Measurements from ENCODE around the gene RRAS2. TPM values are rescaled to one million over a fixed set of nuclear protein-coding genes. Genes with fewer than 3 reads are reported as not detected.

RRAS2 gene
- total and polyA plus RNA-seq, 9 of the 15 experiments (the other 6 are each of a cell fraction or from before 2014, with no cell fraction given) = 9.4 to 47.5 (median 37.6) TPM

DNA sequence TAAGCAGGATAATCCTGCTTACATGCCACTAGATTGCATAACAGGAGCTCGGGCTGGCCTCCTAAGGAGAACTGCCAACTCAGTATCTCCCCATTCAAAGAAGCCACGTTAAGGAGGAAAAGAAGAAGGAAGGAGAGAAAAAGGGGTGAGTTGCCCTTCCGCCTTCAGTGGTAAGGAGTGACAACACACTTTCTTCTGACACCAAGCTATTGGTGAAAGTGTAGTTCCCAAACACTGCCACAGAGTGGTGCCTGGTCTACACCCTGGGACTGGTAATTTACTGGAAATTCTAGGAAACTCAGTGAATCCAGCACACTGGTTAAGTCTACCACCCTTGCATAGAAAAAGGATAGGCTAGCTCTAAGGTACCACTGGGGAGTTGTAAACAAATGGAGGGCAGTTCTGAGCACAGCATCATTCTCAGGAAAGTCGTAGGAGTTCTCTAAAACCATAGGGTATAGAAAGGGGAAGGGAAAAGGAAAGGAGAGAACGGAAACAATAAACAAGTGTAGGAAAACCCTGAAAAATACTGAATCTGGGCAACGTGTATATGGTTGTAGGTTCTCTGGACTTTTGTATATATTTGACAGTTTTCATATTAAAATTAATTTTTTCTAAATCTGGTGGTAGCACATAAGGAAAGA lies 58.2 kb downstream of the RRAS2 start:
- DNase-seq (ENCODE audit: extremely low read depth in 1 of 4, low spot score in 3 of 4) = peak; percentile 36 to 74 (median 59)
- no peaks in the 10 kb centered on the region for H3K36me3 ChIP-seq (ENCODE audit: control insufficient read depth, insufficient read depth, low read length)
- no peak overlapping the region for H2AFZ ChIP-seq (ENCODE audit: low read depth, low read length)
- BruUV-seq (replicated peaks) = no TSS peak
- in situ Hi-C loops (cut with MboI) (loop anchor here (10.0 kb wide), 2 partner anchors 114 to 154 kb away; no protein-coding TSS in a partner anchor), intact Hi-C loops (cut with micrococcal nuclease) (loop anchor here (1.0 to 2.0 kb wide), 2 partner anchors 119 to 154 kb away; no protein-coding TSS in a partner anchor)
- H3K9me1 ChIP-seq (ENCODE audit: control insufficient read depth, insufficient read depth, low read length) = no peaks in the 10 kb centered on the region
- H3K79me2 ChIP-seq (ENCODE audit: control insufficient read depth, insufficient read depth, low read length) = peaks cover 29% of the 10 kb centered on the region
- no peaks in the 10 kb centered on the region; a peak in 1 of 5 replicates for H3K4me1 ChIP-seq (replicated peaks in 1 of 2; ENCODE audit: control insufficient read depth in 2 of 2, insufficient read depth in 2 of 2, low read length in 2 of 2)
- H4K20me1 ChIP-seq (replicated peaks; ENCODE audit: control insufficient read depth, insufficient read depth, low read length) = peaks cover 6% of the 10 kb centered on the region; the same call in 1 of the 2 replicates
- CTCF ChIA-PET (ENCODE audit: low intra/inter-chr PET ratio) = interaction anchor here (1.1 to 2.3 kb wide), 3 partner anchors 118 to 155 kb away, joined by 4 to 15 read pairs (median 12); no protein-coding TSS in a partner anchor
- POLR2A ChIA-PET = interaction anchor here (0.6 to 1.7 kb wide), 2 partner anchors 154 to 748 kb away, joined by 3 to 13 read pairs; no protein-coding TSS in a partner anchor
- 28% methylated on average over 6 of the region's 6 CpGs for WGBS (ENCODE audit: insufficient coverage, low coverage, missing lambda C conversion rate)
- no peak overlapping the region for H3K4me2 ChIP-seq (ENCODE audit: insufficient read depth, low read length)
- H3K9me3 ChIP-seq (replicated peaks; ENCODE audit: control insufficient read depth, insufficient read depth, low read depth, low read length) = no peaks in the 10 kb centered on the region
- H3K27ac ChIP-seq (ENCODE audit: extremely low read depth, low read depth, low read length) = no peak overlapping the region
- no peak overlapping the region for H3K9ac ChIP-seq (ENCODE audit: insufficient read depth in 1 of 2, low read depth in 2 of 2, low read length in 2 of 2)
- no peaks in the 10 kb centered on the region for H3K27me3 ChIP-seq (ENCODE audit: control insufficient read depth in 2 of 2, insufficient read depth in 2 of 2, low read length in 2 of 2)
- no peak overlapping the region for H3K4me3 ChIP-seq
- peak; percentile 84 for FAIRE-seq
- ATAC-seq = peak; percentile 98
- TF ChIP-seq NR4A1 (CRISPR knock-in tag; IDR thresholded peaks at IDR 0.05) (no peak), NR4A1 (tag; IDR thresholded peaks at IDR 0.05) (no peak), MCM5 (IDR thresholded peaks at IDR 0.05; ENCODE audit: low read depth) (no peak), FOS (IDR thresholded peaks at IDR 0.05; ENCODE audit: extremely low read depth, insufficient read length) (no peak), TAF15 (IDR thresholded peaks at IDR 0.05; ENCODE audit: low read depth, low read length) (no peak), DPF2 (IDR thresholded peaks at IDR 0.05) (no peak), ZNF174 (CRISPR knock-in tag; IDR thresholded peaks at IDR 0.05) (no peak), FUS (optimal IDR thresholded peaks at IDR 0.05; ENCODE audit: low read depth, low read length) (no peak), MED1 (CRISPR knock-in tag; IDR thresholded peaks at IDR 0.05; ENCODE audit: borderline replicate concordance) (no peak), JUNB (CRISPR knock-in tag; conservative IDR thresholded peaks at IDR 0.05) (no peak), RNF2 (IDR thresholded peaks at IDR 0.05) (no peak), NR2C2 (CRISPR knock-in tag; IDR thresholded peaks at IDR 0.05) (no peak), NR2C2 (tag; IDR thresholded peaks at IDR 0.05) (no peak), CEBPG (CRISPR knock-in tag; IDR thresholded peaks at IDR 0.05) (no peak), CEBPG (tag; conservative IDR thresholded peaks at IDR 0.05 in 1 of 2, IDR thresholded peaks at IDR 0.05 in 1 of 2) (0 out of 4 replicates have a peak, but pooled peaks of 1 of the 2 experiments have one; percentile 41), MCM7 (IDR thresholded peaks at IDR 0.05) (no peak), ZNF384 (IDR thresholded peaks at IDR 0.05; ENCODE audit: low read depth, low read length) (peak; percentile 31; the same call in 1 of the 2 replicates), CXXC5 (CRISPR knock-in tag; IDR thresholded peaks at IDR 0.05) (no peak), EP300 (IDR thresholded peaks at IDR 0.05; ENCODE audit: low read length) (no peak), NFE2 (IDR thresholded peaks at IDR 0.05; ENCODE audit: low read depth) (peak; percentile 41; the same call in 1 of the 2 replicates), NONO (IDR thresholded peaks at IDR 0.05; ENCODE audit: low read depth in 2 of 2, low read length in 1 of 2) (no peak), ATF7 (IDR thresholded peaks at IDR 0.05) (0 out of 2 replicates have a peak, but pooled peaks have one; percentile 19)
- TF ChIP-seq, protein P1, sequence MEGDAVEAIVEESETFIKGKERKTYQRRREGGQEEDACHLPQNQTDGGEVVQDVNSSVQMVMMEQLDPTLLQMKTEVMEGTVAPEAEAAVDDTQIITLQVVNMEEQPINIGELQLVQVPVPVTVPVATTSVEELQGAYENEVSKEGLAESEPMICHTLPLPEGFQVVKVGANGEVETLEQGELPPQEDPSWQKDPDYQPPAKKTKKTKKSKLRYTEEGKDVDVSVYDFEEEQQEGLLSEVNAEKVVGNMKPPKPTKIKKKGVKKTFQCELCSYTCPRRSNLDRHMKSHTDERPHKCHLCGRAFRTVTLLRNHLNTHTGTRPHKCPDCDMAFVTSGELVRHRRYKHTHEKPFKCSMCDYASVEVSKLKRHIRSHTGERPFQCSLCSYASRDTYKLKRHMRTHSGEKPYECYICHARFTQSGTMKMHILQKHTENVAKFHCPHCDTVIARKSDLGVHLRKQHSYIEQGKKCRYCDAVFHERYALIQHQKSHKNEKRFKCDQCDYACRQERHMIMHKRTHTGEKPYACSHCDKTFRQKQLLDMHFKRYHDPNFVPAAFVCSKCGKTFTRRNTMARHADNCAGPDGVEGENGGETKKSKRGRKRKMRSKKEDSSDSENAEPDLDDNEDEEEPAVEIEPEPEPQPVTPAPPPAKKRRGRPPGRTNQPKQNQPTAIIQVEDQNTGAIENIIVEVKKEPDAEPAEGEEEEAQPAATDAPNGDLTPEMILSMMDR (IDR thresholded peaks at IDR 0.05 in 2 of 3, conservative IDR thresholded peaks at IDR 0.05 in 1 of 3; ENCODE audit: insufficient read depth in 2 of 3, low read depth in 1 of 3, low read length in 3 of 3) = peak; percentile 74 to 87 (median 79)
- TF ChIP-seq, protein P2, sequence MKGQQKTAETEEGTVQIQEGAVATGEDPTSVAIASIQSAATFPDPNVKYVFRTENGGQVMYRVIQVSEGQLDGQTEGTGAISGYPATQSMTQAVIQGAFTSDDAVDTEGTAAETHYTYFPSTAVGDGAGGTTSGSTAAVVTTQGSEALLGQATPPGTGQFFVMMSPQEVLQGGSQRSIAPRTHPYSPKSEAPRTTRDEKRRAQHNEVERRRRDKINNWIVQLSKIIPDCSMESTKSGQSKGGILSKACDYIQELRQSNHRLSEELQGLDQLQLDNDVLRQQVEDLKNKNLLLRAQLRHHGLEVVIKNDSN (CRISPR knock-in tag; IDR thresholded peaks at IDR 0.05) = no peak
